ENCODE measurements around the gene NAALAD2. TPM values are rescaled to one million over a fixed set of nuclear protein-coding genes. Genes with fewer than 3 reads are reported as not detected.
"Not testable (repeated sequence)": the region's sequence is repeated elsewhere in the genome, so short reads cannot be mapped to it uniquely, and the experiment has no call there.

NAALAD2 gene
- total RNA-seq, 2 experiments from 2014 or later: not detected

DNA sequence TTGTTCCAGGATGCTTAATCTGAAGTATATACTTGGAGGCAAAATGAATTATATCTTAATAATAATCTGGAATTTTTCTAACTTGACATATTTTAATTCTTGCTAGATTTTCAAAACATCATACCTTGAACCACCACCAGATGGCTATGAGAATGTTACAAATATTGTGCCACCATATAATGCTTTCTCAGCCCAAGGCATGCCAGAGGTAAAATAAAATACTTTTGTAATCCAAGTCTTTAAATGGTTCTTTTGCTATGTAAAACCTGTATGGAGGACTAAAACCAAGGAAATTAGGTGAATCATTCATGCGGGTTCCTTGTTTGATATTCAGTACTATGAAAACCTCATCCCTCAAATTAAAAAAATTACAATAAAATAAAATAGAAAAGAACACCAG is 14.4 kb downstream of the NAALAD2 start:
- no peaks in the 10 kb centered on the region for H3K4me1 Mint-ChIP-seq (ENCODE audit: low read depth)
- DNase-seq (no peak), ATAC-seq (no peak)
- ChIA-PET CTCF (no interaction called here), POLR2A (no interaction called here)
- no peaks in the 10 kb centered on the region for H3K9me3 Mint-ChIP-seq (ENCODE audit: insufficient read depth)
- H3K4me3 Mint-ChIP-seq: no peak overlapping the region
- no peaks in the 10 kb centered on the region for H3K36me3 Mint-ChIP-seq (ENCODE audit: low read depth)
- H3K27me3 Mint-ChIP-seq (ENCODE audit: low read depth): no peaks in the 10 kb centered on the region
- no peak overlapping the region for H3K27ac Mint-ChIP-seq

DNA sequence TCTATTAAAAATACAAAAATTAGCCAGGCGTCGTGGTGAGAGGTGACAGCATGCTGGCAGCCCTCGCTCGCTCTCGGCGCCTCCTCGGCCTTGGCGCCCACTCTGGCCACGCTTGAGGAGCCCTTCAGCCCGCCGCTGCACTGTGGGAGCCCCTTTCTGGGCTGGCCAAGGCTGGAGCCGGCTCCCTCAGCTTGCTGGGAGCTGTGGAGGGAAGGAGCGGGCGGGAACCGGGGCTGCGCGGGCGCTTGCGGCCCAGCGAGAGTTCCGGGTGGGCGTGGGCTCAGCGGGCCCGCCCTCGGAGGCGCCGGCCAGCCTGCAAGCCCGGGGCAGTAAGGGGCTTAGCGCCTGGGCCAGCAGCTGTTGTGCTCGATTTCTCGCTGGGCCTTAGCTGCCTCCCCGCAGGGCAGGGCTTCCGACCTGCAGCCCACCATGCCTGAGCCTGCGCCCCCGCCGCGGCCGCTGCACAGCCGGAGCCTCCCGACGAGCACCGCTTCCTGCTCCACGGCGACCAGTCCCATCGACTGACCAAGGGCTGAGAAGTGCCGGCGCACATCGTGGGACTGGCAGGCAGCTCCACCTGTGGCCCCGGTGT is 32.6 kb downstream of the NAALAD2 start:
- CTCF ChIA-PET; DNase-seq; H3K4me3 Mint-ChIP-seq; ATAC-seq; H3K36me3 Mint-ChIP-seq (ENCODE audit: low read depth); H3K4me1 Mint-ChIP-seq (ENCODE audit: low read depth); POLR2A ChIA-PET; H3K27ac Mint-ChIP-seq; H3K9me3 Mint-ChIP-seq (ENCODE audit: insufficient read depth): not testable (repeated sequence)
- H3K27me3 Mint-ChIP-seq (ENCODE audit: low read depth): peaks cover 13% of the 10 kb centered on the region

DNA sequence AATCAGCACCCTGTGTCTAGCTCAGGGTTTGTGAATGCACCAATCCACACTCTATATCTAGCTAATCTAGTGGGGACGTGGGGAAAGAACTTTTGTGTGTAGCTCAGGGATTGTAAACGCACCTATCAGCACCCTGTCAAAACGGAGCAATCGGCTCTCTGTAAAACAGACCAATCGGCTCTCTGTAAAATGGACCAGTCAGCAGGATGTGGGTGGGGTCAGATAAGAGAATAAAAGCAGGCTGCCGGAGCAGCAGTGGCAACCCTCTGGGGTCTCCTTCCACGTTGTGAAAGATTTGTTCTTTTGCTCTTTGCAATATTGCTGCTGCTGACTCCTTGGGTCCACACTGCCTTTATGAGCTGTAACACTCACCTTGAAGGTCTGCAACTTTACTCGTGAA is 33.2 kb downstream of the NAALAD2 start:
- peaks cover 13% of the 10 kb centered on the region for H3K27me3 Mint-ChIP-seq (ENCODE audit: low read depth)
- H3K27ac Mint-ChIP-seq; CTCF ChIA-PET; H3K4me3 Mint-ChIP-seq; DNase-seq; POLR2A ChIA-PET; ATAC-seq; H3K36me3 Mint-ChIP-seq (ENCODE audit: low read depth); H3K9me3 Mint-ChIP-seq (ENCODE audit: insufficient read depth); H3K4me1 Mint-ChIP-seq (ENCODE audit: low read depth): not testable (repeated sequence)

DNA sequence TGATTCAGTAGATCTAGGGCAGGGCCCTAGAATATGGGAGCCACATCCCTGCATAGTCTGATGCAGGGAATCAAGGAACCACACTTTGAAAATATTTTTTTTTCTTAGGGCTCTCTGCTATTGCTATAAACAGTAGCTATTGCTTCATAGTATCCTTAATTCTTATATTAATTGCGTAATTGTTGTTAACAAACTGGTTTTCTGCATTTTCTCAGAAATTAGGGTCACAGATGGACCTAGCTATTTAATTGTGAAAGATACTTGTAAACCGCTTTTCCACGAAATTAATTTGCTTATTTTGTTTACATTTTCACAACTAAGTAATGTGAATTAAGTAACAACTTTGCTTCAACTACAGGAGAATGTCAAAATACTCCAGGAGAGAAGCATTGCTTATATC is 34.1 kb downstream of the NAALAD2 start:
- H3K27me3 Mint-ChIP-seq (ENCODE audit: low read depth): peaks cover 13% of the 10 kb centered on the region
- ChIA-PET CTCF (no interaction called here), POLR2A (no interaction called here)
- H3K4me3 Mint-ChIP-seq: no peak overlapping the region
- no peaks in the 10 kb centered on the region for H3K9me3 Mint-ChIP-seq (ENCODE audit: insufficient read depth)
- H3K36me3 Mint-ChIP-seq (ENCODE audit: low read depth): no peaks in the 10 kb centered on the region
- DNase-seq (no peak), ATAC-seq (no peak)
- H3K27ac Mint-ChIP-seq: no peak overlapping the region
- H3K4me1 Mint-ChIP-seq (ENCODE audit: low read depth): no peaks in the 10 kb centered on the region

DNA sequence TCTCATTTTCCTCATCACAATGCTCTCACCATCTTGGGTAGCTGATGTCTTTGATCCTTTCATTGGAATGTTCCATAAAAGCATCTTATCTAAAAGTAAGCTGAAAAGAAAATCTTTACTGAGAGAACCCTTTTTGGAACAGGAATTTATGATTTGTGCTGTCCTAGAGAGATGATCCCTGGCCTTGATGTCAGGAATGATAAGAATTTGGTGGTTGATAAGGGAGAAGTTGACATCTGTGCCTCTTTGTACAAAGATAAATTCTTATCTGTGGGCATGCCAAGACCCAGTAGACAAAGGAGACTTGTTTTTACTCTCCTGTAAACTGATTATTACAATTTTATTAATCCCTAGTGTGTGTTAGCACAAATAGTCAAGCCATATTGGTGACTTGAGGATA is 36.9 kb downstream of the NAALAD2 start:
- DNase-seq (no peak), ATAC-seq (no peak)
- Mint-ChIP-seq H3K4me1 (ENCODE audit: low read depth) (no peaks in the 10 kb centered on the region), H3K27ac (no peak overlapping the region), H3K36me3 (ENCODE audit: low read depth) (no peaks in the 10 kb centered on the region), H3K9me3 (ENCODE audit: insufficient read depth) (no peaks in the 10 kb centered on the region), H3K4me3 (no peak overlapping the region), H3K27me3 (ENCODE audit: low read depth) (peaks cover 13% of the 10 kb centered on the region)
- POLR2A ChIA-PET: no interaction called here
- CTCF ChIA-PET: no interaction called here

DNA sequence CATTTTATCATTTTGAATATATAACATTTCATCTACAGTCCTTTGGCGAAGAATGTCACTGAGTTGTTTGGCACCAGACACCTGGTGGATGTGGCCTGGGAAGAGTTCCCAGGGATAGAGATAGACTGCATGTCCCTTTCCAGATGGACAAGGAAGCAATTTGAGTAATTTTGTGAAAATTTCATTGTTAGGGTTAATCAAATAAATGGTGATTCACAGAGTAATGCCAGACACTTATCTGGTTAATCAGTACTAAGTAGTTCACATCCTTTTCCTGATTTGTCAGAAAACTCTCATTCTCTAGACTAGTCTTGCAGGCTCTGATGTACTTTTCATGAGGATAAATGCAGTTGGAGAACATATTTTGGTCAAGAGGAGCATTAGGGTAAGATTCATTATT is 41.6 kb downstream of the NAALAD2 start:
- POLR2A ChIA-PET: no interaction called here
- ATAC-seq (no peak), DNase-seq (no peak)
- no peaks in the 10 kb centered on the region for H3K9me3 Mint-ChIP-seq (ENCODE audit: insufficient read depth)
- no peaks in the 10 kb centered on the region for H3K4me1 Mint-ChIP-seq (ENCODE audit: low read depth)
- H3K27me3 Mint-ChIP-seq (ENCODE audit: low read depth): peaks cover 13% of the 10 kb centered on the region
- H3K27ac Mint-ChIP-seq: no peak overlapping the region
- no peaks in the 10 kb centered on the region for H3K36me3 Mint-ChIP-seq (ENCODE audit: low read depth)
- no peak overlapping the region for H3K4me3 Mint-ChIP-seq
- CTCF ChIA-PET: no interaction called here

DNA sequence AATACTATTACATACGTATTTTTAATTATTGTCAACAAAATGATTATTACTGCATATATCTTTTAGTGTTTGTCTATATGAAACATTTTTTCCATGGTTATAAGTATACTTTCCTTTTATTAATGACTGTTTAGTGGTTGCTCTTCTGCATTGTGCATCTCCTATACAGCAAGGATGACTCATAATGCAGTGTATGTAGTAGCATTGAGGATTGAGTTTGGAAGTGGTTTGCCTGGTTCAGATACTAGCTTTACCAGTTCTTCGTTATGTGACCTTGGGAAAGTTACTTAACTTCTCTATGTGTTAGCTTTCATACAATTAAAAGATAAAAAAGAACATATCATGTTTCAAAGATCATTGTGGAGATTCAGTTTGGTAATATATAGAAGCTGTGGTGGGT is 44.3 kb downstream of the NAALAD2 start:
- no peaks in the 10 kb centered on the region for H3K36me3 Mint-ChIP-seq (ENCODE audit: low read depth)
- ChIA-PET CTCF (interaction anchor here (0.5 kb wide), 1 partner anchor 313 kb away, joined by 3 read pairs; no protein-coding TSS in a partner anchor), POLR2A (no interaction called here)
- no peaks in the 10 kb centered on the region for H3K9me3 Mint-ChIP-seq (ENCODE audit: insufficient read depth)
- no peak overlapping the region for H3K27ac Mint-ChIP-seq
- H3K27me3 Mint-ChIP-seq (ENCODE audit: low read depth): peaks cover 4% of the 10 kb centered on the region
- ATAC-seq (no peak), DNase-seq (no peak)
- H3K4me1 Mint-ChIP-seq (ENCODE audit: low read depth): no peaks in the 10 kb centered on the region
- H3K4me3 Mint-ChIP-seq: no peak overlapping the region

DNA sequence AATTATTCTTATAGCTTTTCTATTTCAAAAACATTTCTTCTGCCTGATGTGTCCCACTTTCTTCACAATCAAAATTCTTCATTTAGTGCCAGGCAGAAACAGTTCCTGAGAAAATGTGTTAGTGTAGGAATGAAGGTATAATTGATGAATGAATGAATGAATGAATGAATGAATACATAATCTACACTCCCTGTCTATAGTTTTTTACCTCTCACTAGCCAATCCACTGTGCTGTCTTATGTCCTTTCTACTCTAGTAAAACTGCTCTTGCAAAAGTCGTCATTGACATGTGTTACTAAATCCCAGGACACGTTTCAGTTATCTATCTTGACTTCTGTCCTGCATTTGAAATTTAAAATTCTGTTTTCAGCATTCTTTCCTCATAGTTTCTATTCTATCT is 45.5 kb downstream of the NAALAD2 start:
- H3K4me1 Mint-ChIP-seq (ENCODE audit: low read depth): no peaks in the 10 kb centered on the region
- no peaks in the 10 kb centered on the region for H3K9me3 Mint-ChIP-seq (ENCODE audit: insufficient read depth)
- no peaks in the 10 kb centered on the region for H3K36me3 Mint-ChIP-seq (ENCODE audit: low read depth)
- DNase-seq (no peak), ATAC-seq (no peak)
- ChIA-PET CTCF (no interaction called here), POLR2A (no interaction called here)
- H3K27ac Mint-ChIP-seq: no peak overlapping the region
- no peak overlapping the region for H3K4me3 Mint-ChIP-seq
- H3K27me3 Mint-ChIP-seq (ENCODE audit: low read depth): peaks cover 4% of the 10 kb centered on the region

DNA sequence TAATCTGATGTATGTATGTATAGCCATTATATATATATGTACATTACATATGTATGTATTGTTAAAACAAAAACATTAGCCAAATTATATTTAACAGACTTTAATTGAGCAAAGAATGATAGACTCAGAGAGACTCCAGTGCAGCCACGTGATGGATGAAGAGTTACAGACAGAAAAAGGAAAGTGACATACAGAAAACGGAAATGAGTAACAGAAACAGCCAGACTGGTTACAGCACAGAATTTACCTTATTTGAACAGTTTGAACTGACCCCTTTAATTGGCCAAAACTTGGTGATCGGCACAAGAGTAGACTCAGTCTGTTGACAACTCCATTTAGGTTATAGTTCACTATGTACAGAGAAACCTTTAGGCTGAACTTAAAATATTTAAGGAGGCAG is 53.4 kb downstream of the NAALAD2 start:
- no peak for ATAC-seq
- CTCF ChIA-PET: no interaction called here
- Mint-ChIP-seq H3K4me1 (ENCODE audit: low read depth) (no peaks in the 10 kb centered on the region), H3K9me3 (ENCODE audit: insufficient read depth) (no peaks in the 10 kb centered on the region), H3K4me3 (no peak overlapping the region), H3K27ac (no peak overlapping the region), H3K27me3 (ENCODE audit: low read depth) (no peaks in the 10 kb centered on the region), H3K36me3 (ENCODE audit: low read depth) (peaks cover 7% of the 10 kb centered on the region)
- POLR2A ChIA-PET: no interaction called here
- DNase-seq: no peak

DNA sequence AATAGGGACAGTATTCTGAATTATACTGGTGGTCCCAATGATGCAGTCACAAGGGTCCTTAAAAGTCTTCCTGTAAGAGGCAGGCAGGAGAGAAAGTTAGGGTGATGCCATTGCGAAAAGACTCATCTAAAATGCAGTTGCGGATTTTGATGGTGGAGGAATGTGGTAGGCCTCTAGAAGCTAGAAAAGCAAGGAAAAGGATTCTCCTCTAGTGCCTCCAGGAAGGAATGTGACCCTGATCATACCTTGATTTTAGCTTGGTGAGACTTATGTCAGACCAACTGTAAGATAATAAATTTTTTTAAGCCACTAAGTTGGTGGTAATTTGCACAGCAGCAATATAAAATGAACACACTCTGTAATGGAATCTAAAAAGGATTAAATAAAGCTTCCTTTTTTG is 54.5 kb downstream of the NAALAD2 start:
- H3K9me3 Mint-ChIP-seq (ENCODE audit: insufficient read depth): no peaks in the 10 kb centered on the region
- no peaks in the 10 kb centered on the region for H3K4me1 Mint-ChIP-seq (ENCODE audit: low read depth)
- ChIA-PET CTCF (interaction anchor here (0.9 kb wide), 1 partner anchor 15 kb away, joined by 4 read pairs; no protein-coding TSS in a partner anchor), POLR2A (no interaction called here)
- H3K27me3 Mint-ChIP-seq (ENCODE audit: low read depth): no peaks in the 10 kb centered on the region
- no peak for ATAC-seq
- DNase-seq: no peak
- H3K4me3 Mint-ChIP-seq: no peak overlapping the region
- no peak overlapping the region for H3K27ac Mint-ChIP-seq
- peaks cover 7% of the 10 kb centered on the region for H3K36me3 Mint-ChIP-seq (ENCODE audit: low read depth)

DNA sequence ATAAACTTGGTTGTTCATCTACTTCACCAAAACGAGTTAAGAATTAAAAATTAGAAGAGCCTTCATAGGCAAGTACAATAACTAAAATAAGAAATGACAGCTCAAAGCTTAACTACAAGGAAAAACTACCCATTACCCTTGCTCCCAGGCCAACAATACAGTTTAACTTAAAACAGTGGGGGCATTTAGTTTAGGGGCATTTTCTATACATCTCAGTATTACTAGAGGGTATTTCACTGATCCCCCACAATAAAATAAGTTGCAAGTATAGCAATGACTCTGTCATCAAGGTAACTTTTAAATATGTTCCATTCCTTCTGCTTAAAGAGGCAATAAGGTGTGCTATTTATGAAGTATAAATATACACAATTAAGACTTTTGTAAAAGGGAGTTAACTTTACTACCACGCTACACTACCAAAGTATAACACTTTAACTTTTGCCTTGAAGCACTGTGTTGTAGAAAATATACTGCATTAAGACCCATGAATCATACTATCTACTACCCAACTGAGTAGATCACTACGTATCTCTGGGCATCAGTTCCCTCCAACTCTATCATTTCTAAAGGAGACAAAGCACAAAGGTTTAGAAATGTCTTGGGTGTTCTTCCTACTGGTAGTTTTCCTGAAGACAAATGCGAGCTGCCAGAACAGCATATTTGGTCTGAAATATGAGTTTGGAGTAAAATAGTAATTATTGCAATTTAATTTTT is 58.6 kb downstream of the NAALAD2 start:
- no peaks in the 10 kb centered on the region for H3K9me3 Mint-ChIP-seq (ENCODE audit: insufficient read depth)
- POLR2A ChIA-PET: no interaction called here

DNA sequence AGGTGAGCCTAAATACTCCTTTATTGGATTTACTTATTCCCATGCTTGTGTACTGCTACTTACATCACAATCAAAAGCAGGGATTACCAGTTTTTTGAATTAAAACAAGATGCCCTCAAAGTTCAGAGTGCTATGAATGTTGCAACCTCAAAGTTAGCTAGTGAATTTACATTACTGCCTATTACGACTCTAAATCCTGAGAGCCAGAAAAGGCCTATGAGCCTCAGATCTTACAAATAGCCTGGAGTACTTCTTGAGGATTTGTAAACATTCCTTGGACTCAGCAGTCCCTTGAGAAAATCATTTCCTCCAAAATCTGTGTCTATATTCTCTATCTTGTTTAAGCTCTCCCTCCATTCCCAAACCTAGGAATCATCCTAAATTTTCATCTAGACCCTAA is 62.9 kb downstream of the NAALAD2 start:
- no peak for ATAC-seq
- Mint-ChIP-seq H3K4me1 (ENCODE audit: low read depth) (no peaks in the 10 kb centered on the region), H3K27ac (no peak overlapping the region), H3K27me3 (ENCODE audit: low read depth) (no peaks in the 10 kb centered on the region), H3K36me3 (ENCODE audit: low read depth) (peaks cover 31% of the 10 kb centered on the region), H3K9me3 (ENCODE audit: insufficient read depth) (no peaks in the 10 kb centered on the region), H3K4me3 (no peak overlapping the region)
- DNase-seq: no peak
- POLR2A ChIA-PET: no interaction called here
- CTCF ChIA-PET: interaction anchor here (2.9 kb wide), 1 partner anchor 7 kb away, joined by 14 read pairs; no protein-coding TSS in a partner anchor

More for the DNA sequence above, 58.6 kb downstream of the NAALAD2 start:
- H3K4me1 Mint-ChIP-seq (ENCODE audit: low read depth): no peaks in the 10 kb centered on the region
- no peak overlapping the region for H3K4me3 Mint-ChIP-seq
- no peak overlapping the region for H3K27ac Mint-ChIP-seq
- no peak for DNase-seq
- H3K36me3 Mint-ChIP-seq (ENCODE audit: low read depth): peaks cover 26% of the 10 kb centered on the region
- ATAC-seq: no peak
- no peaks in the 10 kb centered on the region for H3K27me3 Mint-ChIP-seq (ENCODE audit: low read depth)
- CTCF ChIA-PET: interaction anchor here (2.0 kb wide), 1 partner anchor 12 kb away, joined by 12 read pairs; no protein-coding TSS in a partner anchor
